Posterior vena cava (tissue), 2 donors: ENCODE measurements around the gene EPHA5. TPM values are rescaled to one million over a fixed set of nuclear protein-coding genes. Genes with fewer than 3 reads are reported as not detected.

Experiments
- DNase-seq: peaks from one replicate; pipeline ENCODE4 v3.0.0-alpha.2; 2020; ENCODE audit warnings: low spot score
- intact Hi-C, 2 donors: fragments of 100-400 bp; cut with DNase I; formaldehyde crosslinking; loops; one replicate each; pipeline versions ENCODE4 v1.14.1 to v1.14.2; 2022 to 2023
- total RNA-seq, 2 donors: library from RNA; stranded (reverse); fragmentation: NEBNext Ultra II Directional; extraction: Animal tissue kit (Norgen Biotek cat#: 25700); gene quantifications; one replicate each; pipeline ENCODE4 v1.2.1, GENCODE V29; 2021
- donor health status: DM: yes; HTN: yes; CAD: no.
- donor health status: DM: yes; HTN: yes; CAD: no.

EPHA5 gene
- total RNA-seq, 2 donors from 2014 or later, result 0.62 to 1.1 TPM

DNA sequence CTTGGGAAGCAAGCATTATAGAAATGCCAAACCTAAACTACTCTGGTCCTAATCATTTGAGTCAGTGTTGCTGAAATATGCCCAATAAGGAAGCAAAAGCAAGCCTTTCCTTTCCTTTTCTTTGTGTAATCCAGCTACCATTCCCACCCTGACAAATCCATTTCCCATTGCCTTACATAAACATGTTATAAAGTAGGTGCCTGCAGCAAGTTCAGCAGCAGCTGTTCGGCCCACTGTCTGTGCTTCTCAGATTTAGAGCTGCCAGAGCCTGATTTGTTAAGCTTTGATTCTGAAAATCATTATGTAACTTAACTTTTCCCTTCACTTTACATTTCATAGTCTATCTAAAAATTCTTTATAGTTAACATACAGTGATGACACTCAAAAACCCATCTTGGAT lies 148.6 kb downstream of the EPHA5 start:
- no peak for DNase-seq
- intact Hi-C loops, result no loop called here

DNA sequence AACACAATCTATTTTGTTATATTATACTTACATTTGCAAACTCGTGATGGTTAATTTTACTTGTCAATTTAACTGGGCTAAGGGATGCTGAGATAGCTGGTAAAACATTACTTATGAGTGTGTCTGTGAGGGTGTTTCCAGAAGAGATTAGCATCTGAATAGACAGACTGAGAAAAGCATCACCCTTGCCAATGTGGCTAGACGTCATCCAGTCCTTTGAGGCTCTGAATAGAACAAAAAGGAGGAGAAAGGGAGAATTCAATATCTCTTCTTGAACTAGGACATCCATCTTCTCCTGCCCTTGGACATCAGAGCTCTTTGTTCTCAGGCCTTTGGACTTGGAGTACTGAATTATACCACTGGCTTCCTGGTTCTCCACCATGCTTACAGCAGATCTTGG lies 154.6 kb downstream of the EPHA5 start:
- intact Hi-C loops, result no loop called here

GRCh38 chr4:65510976-65511375 lies 159.3 kb downstream of the EPHA5 start:
- no peak for DNase-seq
- intact Hi-C loops, result no loop called here

More for the DNA sequence above, 154.6 kb downstream of the EPHA5 start:
- no peak for DNase-seq

GRCh38 chr4:65508168-65508567 lies 162.1 kb downstream of the EPHA5 start:
- intact Hi-C loops, result no loop called here
- no peak for DNase-seq

DNA sequence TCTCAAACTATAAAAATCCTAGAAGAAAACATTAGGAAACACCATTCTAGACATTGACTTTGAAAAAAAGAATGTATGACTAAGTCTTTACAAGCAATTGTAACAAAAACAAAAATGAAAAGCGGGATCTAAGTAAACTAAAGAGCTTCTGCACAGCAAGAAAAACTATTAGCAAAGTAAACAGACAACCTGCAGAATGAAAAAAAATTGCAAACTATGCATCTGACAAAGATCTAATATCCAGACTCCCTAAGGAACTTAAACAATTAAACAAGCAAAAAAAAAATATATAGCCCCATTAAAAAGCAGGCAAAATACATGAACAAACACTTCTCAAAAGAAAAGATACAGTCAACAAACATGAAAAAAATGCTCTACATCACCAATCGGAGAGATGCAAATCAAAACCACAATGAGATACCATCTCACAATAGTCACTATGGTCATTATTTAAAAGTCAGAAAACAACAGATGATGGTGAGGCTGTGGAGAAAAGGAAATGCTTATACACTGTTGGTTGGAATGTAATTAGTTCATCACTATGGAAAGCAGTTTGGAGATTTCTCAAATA lies 168.1 kb downstream of the EPHA5 start:
- DNase-seq, result no peak
- intact Hi-C loops, result no loop called here

DNA sequence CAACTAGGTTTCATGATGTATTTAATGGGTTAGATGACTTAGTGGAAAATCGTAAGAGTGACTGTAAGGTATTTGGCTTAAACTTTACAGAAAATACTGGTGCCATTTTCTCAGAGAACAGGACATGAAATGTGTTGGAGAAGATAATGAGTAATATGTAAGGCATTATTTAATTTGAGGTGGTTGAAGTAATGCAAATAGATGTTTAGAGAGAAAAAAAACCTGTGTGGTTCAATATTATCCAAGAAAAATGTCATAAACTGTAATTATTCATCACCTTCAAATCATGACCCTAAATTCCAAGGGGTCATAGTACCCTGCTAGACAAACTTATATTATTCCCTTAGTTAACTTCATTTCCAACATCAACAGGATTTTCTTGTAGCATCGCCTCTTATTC lies 171.7 kb downstream of the EPHA5 start:
- intact Hi-C loops, result no loop called here
- DNase-seq, result no peak

DNA sequence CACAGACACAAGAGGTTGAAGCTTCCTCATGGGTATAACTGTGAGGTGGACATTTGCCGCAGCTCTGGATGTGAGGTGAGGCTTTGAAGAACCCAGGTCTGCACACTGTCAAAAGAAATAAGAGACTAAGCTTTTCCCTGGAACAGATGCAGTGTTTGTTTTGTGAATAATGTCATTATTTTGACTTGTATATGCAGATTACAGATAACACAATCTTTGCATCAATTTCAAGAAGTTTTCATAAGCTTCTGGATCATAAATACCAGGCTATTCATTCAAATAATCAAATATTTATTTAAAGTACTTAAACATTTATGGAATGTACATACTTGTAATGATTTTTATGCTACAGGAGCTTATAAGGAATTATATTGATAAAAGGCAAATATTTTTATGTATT lies 174.8 kb downstream of the EPHA5 start:
- DNase-seq, result no peak
- intact Hi-C loops, result loop anchor here in 1 of 2 donors (2.0 kb wide), 1 partner anchor 73 kb away; no protein-coding TSS in a partner anchor

DNA sequence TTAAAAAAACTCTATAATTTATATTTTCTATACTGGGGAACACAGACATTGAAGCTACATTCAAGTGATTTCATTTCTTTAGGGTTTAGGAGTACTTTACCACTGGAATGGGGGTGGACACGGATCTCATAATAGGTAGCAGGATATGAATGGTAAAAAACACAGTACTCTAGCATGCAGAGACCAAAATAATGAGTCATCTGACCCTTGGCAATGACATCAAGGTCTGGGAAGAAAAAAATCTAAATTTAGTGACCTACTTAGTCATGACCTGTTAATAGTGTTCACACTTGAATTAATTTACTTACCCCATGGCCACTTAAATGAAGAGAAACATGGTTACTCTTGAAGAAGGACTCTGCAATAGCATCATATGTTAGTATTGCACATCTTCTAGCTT lies 187.9 kb downstream of the EPHA5 start:
- intact Hi-C loops, result no loop called here
- DNase-seq, result no peak

DNA sequence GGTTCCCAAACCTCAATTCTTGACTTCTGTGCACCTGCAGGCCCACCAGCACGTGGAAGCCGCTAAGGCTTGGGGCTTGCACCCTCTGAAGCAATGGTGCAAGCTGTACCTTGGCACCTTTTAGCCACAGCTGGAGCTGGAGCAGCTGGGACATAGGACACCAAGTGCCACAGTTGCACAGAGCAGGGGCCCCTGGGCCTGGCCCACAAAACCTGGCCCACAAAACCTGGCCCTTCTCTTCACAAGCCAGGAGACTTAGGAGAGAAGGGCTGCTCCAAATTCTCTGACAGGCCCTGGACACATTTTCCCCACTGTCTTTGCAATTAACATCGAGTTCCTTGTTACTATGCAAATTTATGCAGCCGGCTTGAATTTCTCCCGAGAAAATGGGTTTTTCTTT lies 197.8 kb downstream of the EPHA5 start:
- no peak for DNase-seq
- intact Hi-C loops, result no loop called here

- DNase-seq, result no peak
- intact Hi-C loops, result no loop called here
Observed at GRCh38 chr4:65467068-65467680, 203.1 kb downstream of the EPHA5 start.

DNA sequence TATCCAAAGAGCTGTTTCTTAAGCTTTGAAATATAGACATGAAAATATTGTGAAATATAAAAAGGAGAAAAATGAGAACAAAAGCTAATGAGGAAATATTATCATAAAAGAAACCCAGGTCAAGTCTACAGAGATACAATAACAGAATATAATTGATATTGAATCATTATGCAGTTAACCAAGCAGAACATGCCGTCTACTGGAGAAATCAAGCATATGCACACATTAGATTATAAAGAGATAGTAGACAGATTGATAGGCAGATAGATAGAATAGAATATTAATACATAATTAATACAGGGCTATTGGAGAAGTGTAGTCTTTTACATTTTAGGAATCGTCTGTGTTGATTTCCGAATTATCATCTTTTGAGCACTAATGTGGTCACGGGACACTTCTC lies 208.5 kb downstream of the EPHA5 start:
- intact Hi-C loops, result no loop called here

GRCh38 chr4:65457011-65457410 lies 213.3 kb downstream of the EPHA5 start:
- intact Hi-C loops, result no loop called here
- no peak for DNase-seq

More for the DNA sequence above, 208.5 kb downstream of the EPHA5 start:
- DNase-seq, result no peak

DNA sequence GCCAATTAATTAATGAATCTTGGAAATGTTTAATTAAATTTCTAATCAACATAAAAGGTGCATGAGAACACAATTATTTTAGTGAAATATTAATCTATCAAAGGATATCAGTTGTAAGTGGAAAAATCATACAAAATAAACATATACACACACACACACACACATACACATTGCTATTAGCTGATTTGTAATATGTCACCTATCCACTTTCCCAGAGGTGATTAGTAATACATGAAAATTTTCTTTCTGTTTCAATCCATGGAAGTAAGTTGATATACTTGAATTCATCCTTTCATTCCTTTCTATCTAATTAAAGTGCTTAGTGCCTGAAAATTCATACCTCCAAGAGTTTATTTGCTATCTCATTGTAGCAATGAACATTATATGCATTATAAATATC lies 213.7 kb downstream of the EPHA5 start:
- no peak for DNase-seq
- intact Hi-C loops, result no loop called here

GRCh38 chr4:65453398-65453797 lies 216.9 kb downstream of the EPHA5 start:
- DNase-seq, result no peak
- intact Hi-C loops, result no loop called here

- intact Hi-C loops, result no loop called here
- no peak for DNase-seq
Observed at GRCh38 chr4:65450899-65451298, 219.4 kb downstream of the EPHA5 start.

- DNase-seq, result no peak
- intact Hi-C loops, result loop anchor here in 1 of 2 donors (2.0 kb wide), 1 partner anchor 18 kb away; no protein-coding TSS in a partner anchor
Observed at GRCh38 chr4:65437102-65437501, 233.2 kb downstream of the EPHA5 start.

- intact Hi-C loops, result loop anchor here in 1 of 2 donors (2.0 kb wide), 1 partner anchor 73 kb away; no protein-coding TSS in a partner anchor
- no peak for DNase-seq
Observed at GRCh38 chr4:65422109-65422508, 248.2 kb downstream of the EPHA5 start.

DNA sequence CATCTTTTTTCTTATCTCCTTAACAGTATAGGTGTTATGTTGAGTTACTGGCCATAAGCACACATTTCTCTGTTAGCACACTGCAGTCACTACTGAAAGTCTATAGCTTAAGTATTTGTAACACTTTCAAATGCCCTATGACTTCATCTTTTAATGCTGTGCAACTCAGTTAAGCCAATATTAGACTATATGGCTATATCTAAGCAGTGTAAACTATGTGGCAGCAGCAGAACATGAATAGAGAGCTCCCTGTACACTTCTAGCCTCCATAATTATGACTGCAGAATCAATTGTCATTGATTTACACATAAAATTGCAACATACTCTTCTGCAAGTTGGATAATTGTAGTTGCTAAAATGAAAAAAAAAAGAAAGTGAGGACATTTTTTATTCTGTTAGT lies 250.3 kb downstream of the EPHA5 start:
- no peak for DNase-seq
- intact Hi-C loops, result no loop called here

DNA sequence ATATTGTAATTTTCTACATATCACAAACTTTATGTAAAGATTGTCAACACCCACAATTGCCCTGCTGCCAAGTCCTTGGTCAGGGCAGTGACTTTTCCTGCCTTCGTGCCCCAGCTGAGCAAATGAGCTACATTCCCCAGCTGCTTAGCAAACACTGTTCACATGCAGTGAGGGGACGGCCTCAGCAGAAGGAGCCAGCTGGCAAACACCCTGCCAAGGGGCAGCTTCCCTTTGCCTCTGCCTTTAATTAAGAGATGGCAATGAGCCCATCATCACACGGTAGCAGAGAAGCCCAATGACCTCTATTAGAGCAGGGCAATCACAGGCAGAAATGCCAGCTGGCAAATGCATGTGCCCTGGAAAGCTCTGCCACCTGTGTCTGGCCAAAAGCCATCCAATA lies 253.4 kb downstream of the EPHA5 start:
- no peak for DNase-seq

GRCh38 chr4:65407483-65407882 lies 262.8 kb downstream of the EPHA5 start:
- intact Hi-C loops, result no loop called here
- no peak for DNase-seq

More for the DNA sequence above, 253.4 kb downstream of the EPHA5 start:
- intact Hi-C loops, result no loop called here

GRCh38 chr4:65401083-65401482 lies 269.2 kb downstream of the EPHA5 start:
- no peak for DNase-seq
- intact Hi-C loops, result no loop called here
